Measurements from ENCODE around the gene DBF4.
"Not testable (repeated sequence)": the region's sequence is repeated elsewhere in the genome, so short reads cannot be mapped to it uniquely, and the experiment has no call there.

The DBF4 gene

GRCh38 chr7:87882151-87882937 is 6.1 kb downstream of the DBF4 start:
- DNase-seq, result no peak

DNA sequence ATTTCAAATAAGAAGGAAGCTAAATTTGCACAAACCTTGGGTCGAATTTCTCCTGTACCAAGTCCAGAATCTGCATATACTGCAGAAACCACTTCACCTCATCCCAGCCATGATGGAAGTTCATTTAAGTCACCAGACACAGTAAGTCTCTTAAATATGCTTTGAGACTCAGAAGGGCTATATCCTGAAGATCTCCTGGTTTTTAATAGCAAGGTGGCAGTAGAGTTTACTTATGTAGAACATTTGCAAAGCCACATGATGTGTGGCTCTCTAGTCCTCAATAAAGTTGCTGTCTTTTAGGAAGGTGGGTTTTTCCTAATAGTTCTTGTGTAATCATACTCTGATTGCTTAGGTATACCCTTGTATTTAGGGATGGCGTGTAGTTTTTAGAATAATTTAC is 8.7 kb downstream of the DBF4 start:
- no peak for DNase-seq

GRCh38 chr7:87886875-87887274 is 10.6 kb downstream of the DBF4 start:
- peak; percentile 64 for DNase-seq

DNA sequence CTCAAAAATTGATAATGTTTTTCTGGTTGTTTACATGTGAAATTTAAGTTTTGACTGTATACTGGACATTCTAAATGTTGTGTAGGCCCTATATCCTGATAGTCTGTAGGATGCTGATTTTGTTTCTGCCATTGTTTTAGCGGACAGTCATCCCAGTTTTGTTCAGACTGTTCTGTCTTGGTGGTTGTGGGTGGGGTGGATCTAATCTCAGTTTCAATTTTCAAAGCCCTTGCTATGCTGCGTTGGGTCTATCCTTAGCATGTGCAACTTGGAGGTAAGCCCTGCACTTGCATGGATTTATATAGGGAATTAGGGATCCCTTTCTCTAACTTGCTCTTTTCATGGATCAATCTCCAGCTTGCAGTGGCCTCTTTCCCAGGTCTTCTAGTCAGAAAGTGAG is 19.1 kb downstream of the DBF4 start:
- no peak for DNase-seq

GRCh38 chr7:87899255-87899654 is 23.0 kb downstream of the DBF4 start:
- no peak for DNase-seq

- DNase-seq, result not testable (repeated sequence)
Measured at GRCh38 chr7:87907136-87907906, 31.0 kb downstream of the DBF4 start.

DNA sequence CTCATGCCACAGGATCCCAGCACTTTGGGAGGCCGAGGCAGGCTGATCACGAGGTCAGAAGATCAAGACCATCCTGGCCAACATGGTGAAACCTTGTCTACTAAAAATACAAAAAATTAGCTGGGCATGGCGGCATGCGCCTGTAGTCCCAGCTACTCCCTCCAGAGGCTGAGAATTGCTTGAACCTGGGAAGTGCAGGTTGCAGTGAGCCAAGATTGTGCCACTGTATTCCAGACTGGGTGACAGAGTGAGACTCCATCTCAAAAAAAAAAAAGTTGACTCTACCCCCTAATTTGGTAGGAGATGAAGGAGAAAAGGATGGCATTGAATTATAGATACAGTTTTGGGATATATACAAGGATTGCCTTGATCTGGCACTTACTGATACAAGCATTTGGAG is 32.5 kb downstream of the DBF4 start:
- not testable (repeated sequence) for DNase-seq

GRCh38 chr7:87912121-87912520 is 35.8 kb downstream of the DBF4 start:
- no peak for DNase-seq

DNA sequence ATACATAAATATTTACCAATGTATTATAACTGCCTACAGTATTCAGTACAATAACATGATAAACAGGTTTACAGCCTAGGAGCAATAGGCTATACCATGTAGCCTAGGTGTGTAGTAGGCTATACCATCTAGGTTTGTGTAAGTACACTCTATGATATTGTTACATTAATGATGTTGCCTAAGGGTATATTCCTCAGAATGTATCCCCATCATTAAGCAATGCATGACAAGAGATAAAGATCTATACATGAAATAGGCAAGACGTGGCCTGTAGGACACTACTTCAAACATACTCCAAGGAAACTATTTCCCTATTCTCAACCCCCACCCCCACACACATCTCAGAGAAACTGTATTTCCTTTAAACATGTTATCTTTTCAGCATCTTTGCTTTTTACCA is 42.4 kb downstream of the DBF4 start:
- no peak for DNase-seq

- DNase-seq, result no peak
Measured at GRCh38 chr7:87919875-87920274, 43.6 kb downstream of the DBF4 start.

DNA sequence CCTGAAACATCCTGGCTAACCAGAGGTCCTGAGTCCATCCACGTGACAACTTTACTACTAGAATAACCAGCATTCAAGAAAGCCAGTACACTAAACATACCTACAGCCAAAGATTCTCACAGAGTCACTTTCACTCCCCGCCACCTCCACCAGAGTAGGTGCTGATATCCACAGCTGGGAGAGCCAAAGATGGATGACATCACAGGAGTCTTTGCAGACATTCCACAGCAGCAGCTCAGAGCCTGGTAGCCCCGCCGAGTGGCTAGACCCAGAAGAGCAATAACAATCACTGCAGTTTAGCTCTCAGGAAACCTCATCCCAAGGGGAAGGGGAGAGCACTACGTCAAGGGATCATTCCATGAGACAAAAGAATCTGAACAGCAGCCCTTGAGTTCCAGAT is 44.3 kb downstream of the DBF4 start:
- no peak for DNase-seq

- not testable (repeated sequence) for DNase-seq
Measured at GRCh38 chr7:87922759-87923395, 46.6 kb downstream of the DBF4 start.

DNA sequence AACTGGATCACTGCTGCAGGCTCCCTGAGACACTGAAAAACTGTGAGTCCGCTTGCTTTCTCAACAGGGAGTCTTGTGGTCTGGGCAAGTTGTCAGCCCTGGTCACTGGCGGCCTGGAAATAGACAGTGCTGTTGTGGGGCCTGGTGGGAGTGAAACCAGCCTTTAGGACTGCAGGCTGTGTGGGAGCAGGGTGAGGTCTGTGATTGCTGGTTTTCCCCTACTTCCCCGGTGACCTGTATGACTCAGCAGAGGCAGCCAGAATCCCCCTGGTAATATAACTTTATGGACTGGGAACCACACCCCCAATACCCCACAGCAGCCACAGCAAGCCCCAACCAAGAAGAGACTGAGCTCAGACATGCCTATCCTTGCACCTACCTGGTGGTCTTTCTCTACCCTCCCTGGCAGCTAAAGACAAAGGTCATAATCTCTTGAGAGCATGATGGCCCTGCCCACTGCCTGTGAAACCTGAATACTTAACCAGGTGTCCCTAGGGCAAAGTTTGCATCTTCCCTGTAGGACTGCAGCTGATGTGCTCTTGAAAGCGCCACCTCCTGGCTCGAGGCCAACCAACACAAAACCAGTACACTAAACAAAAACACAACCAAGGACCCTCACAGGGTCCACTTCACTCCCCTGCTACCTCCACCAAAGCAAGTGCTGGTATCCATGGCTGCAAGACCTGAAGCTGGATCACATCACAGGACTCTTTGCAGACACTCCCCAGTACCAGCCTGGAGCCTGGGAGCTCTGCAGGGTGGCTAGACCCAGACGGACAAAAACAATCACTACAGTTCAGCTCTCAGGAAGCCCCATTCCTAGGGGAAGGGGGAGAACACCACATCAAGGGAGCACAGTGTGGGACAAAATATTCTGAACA is 50.5 kb downstream of the DBF4 start:
- no peak for DNase-seq

- DNase-seq, result no peak
Measured at GRCh38 chr7:87933605-87933952, 57.3 kb downstream of the DBF4 start.

DNA sequence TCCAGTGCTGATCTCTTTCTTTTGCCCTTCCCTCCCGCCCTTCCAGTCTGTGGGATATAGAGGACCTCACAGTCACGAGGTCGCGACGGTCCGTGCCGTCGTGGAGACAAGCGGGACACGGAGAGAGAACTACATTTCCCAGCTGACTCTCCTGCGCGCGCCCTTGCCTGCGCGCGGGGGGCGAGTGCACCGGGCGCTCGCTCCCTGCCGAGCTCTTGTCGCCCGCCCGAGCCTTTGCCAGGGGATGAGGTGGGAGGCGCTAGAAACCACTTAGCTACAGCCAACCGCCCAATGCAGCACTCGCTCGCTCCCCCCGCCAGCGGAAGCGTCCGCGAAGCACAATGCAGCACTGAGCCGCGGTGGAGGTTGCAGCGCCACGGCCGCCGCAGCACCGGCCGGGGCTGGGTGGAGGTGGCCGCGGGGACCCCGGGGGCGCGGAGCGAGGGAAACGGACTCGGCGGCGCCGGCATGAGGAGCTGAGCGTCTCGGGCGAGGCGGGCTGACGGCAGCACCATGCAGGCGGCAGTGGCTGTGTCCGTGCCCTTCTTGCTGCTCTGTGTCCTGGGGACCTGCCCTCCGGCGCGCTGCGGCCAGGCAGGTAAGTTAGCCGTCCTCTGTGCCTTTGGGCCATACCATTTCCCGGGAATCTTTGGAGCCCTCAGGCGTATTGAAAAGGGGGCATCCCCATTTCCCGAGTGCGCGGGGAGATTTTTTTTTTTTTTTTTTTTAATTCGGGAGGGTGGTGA is 57.8 kb downstream of the DBF4 start, which contains the start of gene ADAM22:
Gene ADAM22, plus strand, starts transcription at position 299 of the 746 bp plus-strand sequence. Its CDS starts 215 bp downstream, at position 514.
- peak; percentile 89 for DNase-seq

DNA sequence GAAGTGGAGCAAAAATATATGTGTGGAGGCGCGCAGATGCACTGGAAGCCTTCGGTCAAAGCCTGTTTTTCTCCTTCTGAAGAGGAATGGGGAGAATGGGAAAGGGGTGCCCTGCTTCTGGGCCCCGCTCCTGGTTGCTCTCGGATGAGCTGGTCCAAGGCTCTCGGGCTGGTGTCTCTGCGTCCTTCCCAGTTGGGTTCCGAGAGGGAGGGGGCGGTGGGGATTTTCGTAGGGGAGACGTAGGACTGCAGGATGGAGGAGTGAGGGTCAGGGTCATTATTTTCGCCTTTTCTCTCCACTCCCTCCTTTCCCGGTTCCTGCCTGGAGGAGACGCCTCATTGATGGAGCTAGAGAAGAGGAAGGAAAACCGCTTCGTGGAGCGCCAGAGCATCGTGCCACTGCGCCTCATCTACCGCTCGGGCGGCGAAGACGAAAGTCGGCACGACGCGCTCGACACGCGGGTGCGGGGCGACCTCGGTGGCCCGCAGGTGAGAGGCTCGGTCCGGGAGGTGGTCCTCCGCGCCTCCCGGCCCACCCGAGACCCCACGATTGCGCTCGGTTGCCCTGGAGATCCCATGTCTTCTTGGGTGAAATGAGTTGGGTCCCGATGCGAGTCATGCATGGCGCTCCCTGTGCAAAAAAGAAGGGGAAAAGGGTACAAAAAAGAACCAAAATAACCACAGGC is 58.5 kb downstream of the DBF4 start:
- peak; percentile 16 for DNase-seq

DNA sequence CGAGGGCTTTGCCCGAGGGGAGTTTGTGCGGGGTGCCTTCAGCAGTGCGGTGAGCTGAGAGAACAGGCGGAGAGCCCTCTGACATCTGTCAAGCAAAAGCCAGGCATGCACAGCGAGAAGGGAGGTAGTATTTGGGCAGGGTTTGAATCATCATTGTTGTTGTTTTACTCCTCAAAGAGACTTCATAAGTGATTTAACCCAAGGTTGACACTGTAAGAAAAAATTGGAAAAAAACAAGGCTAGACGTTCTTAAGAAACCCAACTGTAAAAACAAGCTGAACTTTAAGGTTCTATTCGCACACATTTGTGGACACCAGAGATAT is 59.1 kb downstream of the DBF4 start:
- DNase-seq, result no peak

- DNase-seq, result no peak
Measured at GRCh38 chr7:87941138-87941537, 64.8 kb downstream of the DBF4 start.

DNA sequence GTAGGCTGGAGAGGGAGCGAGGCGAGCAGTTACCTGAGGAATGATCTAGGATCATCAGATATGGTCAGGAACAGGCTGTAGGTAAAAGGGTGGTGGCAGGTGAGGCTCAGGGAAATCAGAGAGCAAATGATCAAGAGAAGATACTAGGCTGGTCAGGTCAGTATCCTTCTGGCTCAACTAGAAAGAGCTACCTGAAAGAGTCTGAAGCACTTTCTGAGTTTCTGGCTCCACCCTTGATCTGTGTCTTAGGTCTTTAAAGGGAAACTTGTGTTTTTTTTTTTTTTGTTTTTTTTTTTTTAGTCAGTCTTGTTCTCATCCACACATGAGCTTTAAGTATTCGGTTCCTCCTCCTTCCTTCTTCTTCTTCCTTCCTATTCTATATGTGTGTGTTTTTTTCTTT is 68.3 kb downstream of the DBF4 start:
- DNase-seq, result no peak

DNA sequence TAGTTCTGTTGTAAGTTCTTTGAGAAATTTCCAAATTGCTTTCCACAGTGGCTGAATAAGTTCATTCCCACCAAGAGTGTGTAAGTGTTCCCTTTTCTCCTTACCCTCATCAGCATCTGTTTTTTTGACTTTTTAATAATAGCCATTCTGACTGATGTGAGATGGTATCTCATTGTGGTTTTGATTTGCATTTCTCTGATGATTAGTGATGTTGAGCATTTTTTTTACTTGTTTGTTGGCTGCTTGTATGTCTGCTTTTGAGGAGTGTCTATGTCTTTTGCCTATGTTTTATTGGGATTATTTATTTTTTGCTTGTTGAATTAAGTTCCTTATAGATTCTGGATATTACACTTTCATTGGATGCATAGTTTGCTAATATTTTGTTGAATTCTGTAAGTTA is 69.6 kb downstream of the DBF4 start:
- not testable (repeated sequence) for DNase-seq

GRCh38 chr7:87948371-87948770 is 72.1 kb downstream of the DBF4 start:
- no peak for DNase-seq
